Endodermal cell (in vitro differentiated cells): ENCODE data around the gene FRAT1. TPM values are rescaled to one million over a fixed set of nuclear protein-coding genes. Genes with fewer than 3 reads are reported as not detected.

ENCODE experiments used
- DNase-seq: peaks from one replicate; pipeline ENCODE4 v3.0.0-alpha.2; 2017
- H3K27ac ChIP-seq: 2 replicates; pipeline ENCODE4 v1.5.1; 2013; ENCODE audit warnings: mild to moderate bottlenecking, low read depth, low read length, moderate library complexity
- H3K27me3 ChIP-seq: 2 replicates; pipeline ENCODE4 v1.6.1; 2013; ENCODE audit warnings: mild to moderate bottlenecking, low read length, moderate library complexity; ENCODE audit not compliant: insufficient read depth, control insufficient read depth, poor library complexity, severe bottlenecking
- H3K36me3 ChIP-seq: 2 replicates; pipeline ENCODE4 v1.7.0; 2013; ENCODE audit warnings: mild to moderate bottlenecking, low read length, moderate library complexity; ENCODE audit not compliant: control insufficient read depth, insufficient read depth
- H3K4me1 ChIP-seq: one replicate; pipeline ENCODE4 v1.7.0; 2013; ENCODE audit warnings: low read length; ENCODE audit not compliant: control insufficient read depth, insufficient read depth
- H3K4me3 ChIP-seq: 2 replicates; pipeline ENCODE4 v1.5.1; 2013; ENCODE audit warnings: mild to moderate bottlenecking, low read length, moderate library complexity
- H3K9ac ChIP-seq: 2 replicates; pipeline ENCODE4 v1.6.1; 2013; ENCODE audit warnings: mild to moderate bottlenecking, low read length, moderate library complexity; ENCODE audit not compliant: poor library complexity, severe bottlenecking; ENCODE audit errors: extremely low read depth
- H3K9me3 ChIP-seq: 2 replicates; pipeline ENCODE4 v1.6.1; 2013; ENCODE audit warnings: mild to moderate bottlenecking, low read length, moderate library complexity; ENCODE audit not compliant: control insufficient read depth
- H3K27ac Mint-ChIP-seq: 2 replicates; pipeline ENCODE4 v1.8.0; 2020; ENCODE audit warnings: mixed read lengths
- H3K27me3 Mint-ChIP-seq: 2 replicates; pipeline ENCODE4 v1.8.0; 2021; ENCODE audit warnings: mild to moderate bottlenecking, mixed read lengths; ENCODE audit not compliant: insufficient read depth
- H3K36me3 Mint-ChIP-seq: 2 replicates; pipeline ENCODE4 v1.8.0; 2020; ENCODE audit warnings: low read depth, mixed read lengths
- H3K4me1 Mint-ChIP-seq: 2 replicates; pipeline ENCODE4 v1.8.0; 2020; ENCODE audit warnings: mixed read lengths
- H3K4me3 Mint-ChIP-seq: 2 replicates; pipeline ENCODE4 v1.8.0; 2020; ENCODE audit warnings: mild to moderate bottlenecking, moderate library complexity, mixed read lengths
- H3K9me3 Mint-ChIP-seq: 2 replicates; pipeline ENCODE4 v1.8.0; 2020; ENCODE audit warnings: mild to moderate bottlenecking, mixed read lengths
- WGBS, 2 experiments: methylation state at CpG; one replicate each; pipeline versions ENCODE4 v1.1.5 to v1.1.7; 2013; ENCODE audit warnings: missing lambda C conversion rate in 2 of 2, mixed read lengths in 1 of 2; ENCODE audit not compliant: insufficient coverage in 1 of 2, insufficient read length in 1 of 2; 5-methylcytosine and 5-hydroxymethylcytosine counted together
- total RNA-seq, 2 donors: library from RNA; stranded (reverse); fragmentation: NEBNext Ultra II Directional in 1 of 2; extraction: Animal tissue kit (Norgen Biotek cat#: 25700) in 1 of 2; gene quantifications; 2 replicates in 1 of 2; 3 replicates in 1 of 2; pipeline ENCODE4 v1.2.1, GENCODE V29; 2021
- TF ChIP-seq, protein P1 (sequence below): fragments of 200-600 bp; sonication (generic); conservative IDR thresholded peaks from 2 replicates; pipeline ENCODE4 v1.5.0; 2021; ENCODE audit warnings: antibody characterized with exemption, mild to moderate bottlenecking

Gene FRAT1
- total RNA-seq, 2 donors from 2014 or later: 6.5 to 7.3 TPM

DNA sequence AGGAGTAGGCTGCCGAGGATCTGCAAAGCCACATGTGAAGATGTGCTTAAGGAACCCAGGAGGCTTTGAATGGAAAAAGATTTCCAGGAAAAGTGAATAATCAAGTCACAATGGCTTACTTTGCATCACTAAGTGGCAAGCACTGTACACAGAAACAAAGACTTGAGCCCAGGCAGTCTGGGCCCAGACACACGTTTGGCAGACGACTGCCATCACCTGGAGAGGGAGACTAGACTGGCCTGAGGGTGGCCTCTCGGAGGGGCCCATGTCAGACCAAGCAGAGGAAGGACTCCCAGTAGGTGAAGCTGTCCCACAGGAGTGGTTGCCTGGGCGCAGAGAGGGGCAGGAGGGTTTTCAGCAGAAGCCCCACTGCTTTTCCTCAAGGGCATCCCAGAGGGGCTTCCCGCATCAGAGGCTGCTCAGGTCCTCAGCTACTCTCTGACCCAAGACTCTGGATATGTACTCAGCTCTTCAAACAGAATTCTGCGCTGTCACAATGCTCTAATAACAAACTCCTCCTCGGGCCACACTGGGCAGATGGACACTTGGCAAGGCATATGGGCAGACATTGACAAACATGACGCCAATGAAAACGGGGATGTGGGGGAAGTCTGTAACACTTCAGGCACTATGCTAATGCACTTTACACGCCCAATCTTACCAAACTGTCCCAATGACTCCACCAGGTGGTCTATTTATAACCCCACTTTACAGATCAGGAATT is 43.4 kb downstream of the FRAT1 start:
- Mint-ChIP-seq H3K9me3 (no peaks in the 10 kb centered on the region), H3K4me1 (peaks cover 14% of the 10 kb centered on the region), H3K36me3 (peaks cover 58% of the 10 kb centered on the region), H3K4me3 (no peak overlapping the region), H3K27me3 (no peaks in the 10 kb centered on the region), H3K27ac (no peak overlapping the region)
- TF ChIP-seq, protein P1, sequence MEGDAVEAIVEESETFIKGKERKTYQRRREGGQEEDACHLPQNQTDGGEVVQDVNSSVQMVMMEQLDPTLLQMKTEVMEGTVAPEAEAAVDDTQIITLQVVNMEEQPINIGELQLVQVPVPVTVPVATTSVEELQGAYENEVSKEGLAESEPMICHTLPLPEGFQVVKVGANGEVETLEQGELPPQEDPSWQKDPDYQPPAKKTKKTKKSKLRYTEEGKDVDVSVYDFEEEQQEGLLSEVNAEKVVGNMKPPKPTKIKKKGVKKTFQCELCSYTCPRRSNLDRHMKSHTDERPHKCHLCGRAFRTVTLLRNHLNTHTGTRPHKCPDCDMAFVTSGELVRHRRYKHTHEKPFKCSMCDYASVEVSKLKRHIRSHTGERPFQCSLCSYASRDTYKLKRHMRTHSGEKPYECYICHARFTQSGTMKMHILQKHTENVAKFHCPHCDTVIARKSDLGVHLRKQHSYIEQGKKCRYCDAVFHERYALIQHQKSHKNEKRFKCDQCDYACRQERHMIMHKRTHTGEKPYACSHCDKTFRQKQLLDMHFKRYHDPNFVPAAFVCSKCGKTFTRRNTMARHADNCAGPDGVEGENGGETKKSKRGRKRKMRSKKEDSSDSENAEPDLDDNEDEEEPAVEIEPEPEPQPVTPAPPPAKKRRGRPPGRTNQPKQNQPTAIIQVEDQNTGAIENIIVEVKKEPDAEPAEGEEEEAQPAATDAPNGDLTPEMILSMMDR: no peak
- Histone ChIP-seq H3K4me3 (no peak overlapping the region), H3K27me3 (no peaks in the 10 kb centered on the region), H3K4me1 (no peaks in the 10 kb centered on the region), H3K36me3 (peaks cover 45% of the 10 kb centered on the region), H3K27ac (peak overlapping the region; percentile 44), H3K9ac (no peak overlapping the region), H3K9me3 (no peaks in the 10 kb centered on the region)
- WGBS, 2 experiments: 88 to 97% methylated on average over 8 to 11 of the region's 11 CpGs
- DNase-seq: no peak

- 96 to 100% methylated on average over 2 to 4 of the region's 4 CpGs for WGBS, 2 experiments
- no peak overlapping the region for H3K9ac ChIP-seq
- no peaks in the 10 kb centered on the region for H3K4me1 ChIP-seq
- no peak overlapping the region for H3K27ac ChIP-seq
- H3K4me1 Mint-ChIP-seq: peaks cover 14% of the 10 kb centered on the region
- H3K27me3 Mint-ChIP-seq: no peaks in the 10 kb centered on the region
- H3K36me3 Mint-ChIP-seq: peaks cover 57% of the 10 kb centered on the region
- DNase-seq: no peak
- TF ChIP-seq, protein P1: no peak
- no peaks in the 10 kb centered on the region for H3K9me3 Mint-ChIP-seq
- H3K9me3 ChIP-seq: no peaks in the 10 kb centered on the region
- peaks cover 45% of the 10 kb centered on the region for H3K36me3 ChIP-seq
- H3K27me3 ChIP-seq: no peaks in the 10 kb centered on the region
- H3K4me3 Mint-ChIP-seq: no peak overlapping the region
- H3K27ac Mint-ChIP-seq: no peak overlapping the region
- H3K4me3 ChIP-seq: no peak overlapping the region
These were observed 44.0 kb downstream of the FRAT1 start for GRCh38 chr10:97363071-97363470.

- no peaks in the 10 kb centered on the region for H3K9me3 ChIP-seq
- 94 to 96% methylated on average over 11 to 19 of the region's 19 CpGs for WGBS, 2 experiments
- H3K27ac Mint-ChIP-seq: no peak overlapping the region
- H3K27me3 Mint-ChIP-seq: no peaks in the 10 kb centered on the region
- H3K9ac ChIP-seq: no peak overlapping the region
- H3K27me3 ChIP-seq: no peaks in the 10 kb centered on the region
- no peaks in the 10 kb centered on the region for H3K4me1 Mint-ChIP-seq
- H3K4me3 Mint-ChIP-seq: no peak overlapping the region
- TF ChIP-seq, protein P1: no peak
- no peaks in the 10 kb centered on the region for H3K4me1 ChIP-seq
- H3K36me3 Mint-ChIP-seq: peaks cover 69% of the 10 kb centered on the region
- peaks cover 47% of the 10 kb centered on the region for H3K36me3 ChIP-seq
- H3K9me3 Mint-ChIP-seq: no peaks in the 10 kb centered on the region
- no peak overlapping the region for H3K4me3 ChIP-seq
- DNase-seq: no peak
- no peak overlapping the region for H3K27ac ChIP-seq
These were observed 46.8 kb downstream of the FRAT1 start for GRCh38 chr10:97365761-97366351.
